ENCODE data around the gene FCRLB. TPM values are rescaled to one million over a fixed set of nuclear protein-coding genes. Genes with fewer than 3 reads are reported as not detected.
"Not testable (repeated sequence)": the region's sequence is repeated elsewhere in the genome, so short reads cannot be mapped to it uniquely, and the experiment has no call there.

Gene FCRLB
- total RNA-seq, 5 donors from 2014 or later (not counting 1 experiment from before 2014, with no cell fraction given): 0.48 to 1.1 (median 0.75) TPM

GRCh38 chr1:161768461-161768860 is 47.1 kb downstream of the FCRLB start:
- ChIA-PET POLR2A (no interaction called here), CTCF (interaction anchor here in 1 of 2 donors (1.7 kb wide), 1 partner anchor 19 kb away, joined by 3 read pairs; the partner anchor contains the start of gene DUSP12)
- Mint-ChIP-seq H3K36me3 (no peaks in the 10 kb centered on the region), H3K27ac (peak overlapping the region in 1 of 2 donors; percentile 53), H3K4me3 (peak overlapping the region; percentile 99 to 100 (median 99)), H3K27me3 (no peaks in the 10 kb centered on the region), H3K9me3 (no peaks in the 10 kb centered on the region), H3K4me1 (peaks cover 38 to 47% (median 42%) of the 10 kb centered on the region in 3 donors)
- WGBS (ENCODE audit: insufficient coverage): 89% methylated on average over 3 of the region's 5 CpGs
- H3K36me3 ChIP-seq (ENCODE audit: control insufficient read depth in 2 of 2, extremely low read depth in 1 of 2, insufficient read depth in 1 of 2, low read length in 1 of 2): peaks cover 0 to 2% of the 10 kb centered on the region in 2 donors
- ATAC-seq (replicated peaks in 1 of 4) (no peak), DNase-seq (no peak)
- H3K27me3 ChIP-seq (replicated peaks in 1 of 2; ENCODE audit: control insufficient read depth in 2 of 2, extremely low read depth in 1 of 2, insufficient read depth in 2 of 2, low read length in 1 of 2): no peaks in the 10 kb centered on the region
- H3K9me3 ChIP-seq: no peaks in the 10 kb centered on the region
- no peak overlapping the region for H3K4me3 ChIP-seq (ENCODE audit: control insufficient read depth in 1 of 2, extremely low read depth in 1 of 2, low read length in 1 of 2)
- H3K27ac ChIP-seq (ENCODE audit: low read length): no peak overlapping the region
- H3K4me1 ChIP-seq (ENCODE audit: control insufficient read depth in 1 of 2, extremely low read depth in 1 of 2, insufficient read depth in 2 of 2, low read length in 2 of 2): peaks cover 45 to 48% of the 10 kb centered on the region in 2 experiments

- POLR2A ChIA-PET: no interaction called here
- CTCF ChIA-PET: no interaction called here
- no peaks in the 10 kb centered on the region for H3K9me3 ChIP-seq
- H3K4me3 ChIP-seq (ENCODE audit: control insufficient read depth in 1 of 2, extremely low read depth in 1 of 2, low read length in 1 of 2): no peak overlapping the region
- DNase-seq (no peak), ATAC-seq (replicated peaks in 1 of 4) (no peak)
- Mint-ChIP-seq H3K27me3 (no peaks in the 10 kb centered on the region), H3K27ac (peak overlapping the region in 1 of 2 donors; percentile 56), H3K4me1 (peaks cover 31 to 47% (median 36%) of the 10 kb centered on the region in 3 donors), H3K9me3 (no peaks in the 10 kb centered on the region), H3K4me3 (no peak overlapping the region), H3K36me3 (no peaks in the 10 kb centered on the region)
- H3K27ac ChIP-seq (ENCODE audit: low read length): no peak overlapping the region
- no peaks in the 10 kb centered on the region for H3K27me3 ChIP-seq (replicated peaks in 1 of 2; ENCODE audit: control insufficient read depth in 2 of 2, extremely low read depth in 1 of 2, insufficient read depth in 2 of 2, low read length in 1 of 2)
- H3K4me1 ChIP-seq (ENCODE audit: control insufficient read depth in 1 of 2, extremely low read depth in 1 of 2, insufficient read depth in 2 of 2, low read length in 2 of 2): peaks cover 45 to 50% of the 10 kb centered on the region in 2 experiments
- peaks cover 0 to 2% of the 10 kb centered on the region in 2 donors for H3K36me3 ChIP-seq (ENCODE audit: control insufficient read depth in 2 of 2, extremely low read depth in 1 of 2, insufficient read depth in 1 of 2, low read length in 1 of 2)
These were observed 47.8 kb downstream of the FCRLB start for GRCh38 chr1:161768986-161769672.

GRCh38 chr1:161769673-161770045 is 48.3 kb downstream of the FCRLB start:
- CTCF ChIA-PET; H3K4me3 Mint-ChIP-seq; H3K36me3 Mint-ChIP-seq; H3K36me3 ChIP-seq (ENCODE audit: control insufficient read depth in 2 of 2, extremely low read depth in 1 of 2, insufficient read depth in 1 of 2, low read length in 1 of 2); H3K4me3 ChIP-seq (ENCODE audit: control insufficient read depth in 1 of 2, extremely low read depth in 1 of 2, low read length in 1 of 2); H3K9me3 Mint-ChIP-seq; ATAC-seq (replicated peaks in 1 of 4); H3K27me3 ChIP-seq (replicated peaks in 1 of 2; ENCODE audit: control insufficient read depth in 2 of 2, extremely low read depth in 1 of 2, insufficient read depth in 2 of 2, low read length in 1 of 2); POLR2A ChIA-PET; H3K27ac ChIP-seq (ENCODE audit: low read length); H3K27me3 Mint-ChIP-seq; DNase-seq; H3K9me3 ChIP-seq; H3K27ac Mint-ChIP-seq: not testable (repeated sequence)
- peaks cover 31 to 47% (median 36%) of the 10 kb centered on the region in 3 donors for H3K4me1 Mint-ChIP-seq
- WGBS (ENCODE audit: insufficient coverage): 100% methylated on average over 1 of the region's 5 CpGs
- peaks cover 45 to 54% of the 10 kb centered on the region in 2 experiments for H3K4me1 ChIP-seq (ENCODE audit: control insufficient read depth in 1 of 2, extremely low read depth in 1 of 2, insufficient read depth in 2 of 2, low read length in 2 of 2)

GRCh38 chr1:161770250-161770649 is 48.9 kb downstream of the FCRLB start:
- H3K27ac ChIP-seq (ENCODE audit: low read length): peak overlapping the region; percentile 0
- ATAC-seq (replicated peaks in 1 of 4): no peak
- H3K27me3 ChIP-seq (replicated peaks in 1 of 2; ENCODE audit: control insufficient read depth in 2 of 2, extremely low read depth in 1 of 2, insufficient read depth in 2 of 2, low read length in 1 of 2): no peaks in the 10 kb centered on the region
- H3K36me3 ChIP-seq (ENCODE audit: control insufficient read depth in 2 of 2, extremely low read depth in 1 of 2, insufficient read depth in 1 of 2, low read length in 1 of 2): peaks cover 0 to 2% of the 10 kb centered on the region in 2 donors
- H3K4me3 ChIP-seq (ENCODE audit: control insufficient read depth in 1 of 2, extremely low read depth in 1 of 2, low read length in 1 of 2): no peak overlapping the region
- Mint-ChIP-seq H3K27me3 (no peaks in the 10 kb centered on the region), H3K4me3 (no peak overlapping the region), H3K9me3 (no peaks in the 10 kb centered on the region), H3K27ac (no peak overlapping the region), H3K36me3 (no peaks in the 10 kb centered on the region), H3K4me1 (peaks cover 30 to 42% (median 36%) of the 10 kb centered on the region in 3 donors)
- ChIA-PET CTCF (no interaction called here), POLR2A (no interaction called here)
- H3K4me1 ChIP-seq (ENCODE audit: control insufficient read depth in 1 of 2, extremely low read depth in 1 of 2, insufficient read depth in 2 of 2, low read length in 2 of 2): peaks cover 39 to 55% of the 10 kb centered on the region in 2 experiments
- no peak for DNase-seq
- no peaks in the 10 kb centered on the region for H3K9me3 ChIP-seq
- WGBS (ENCODE audit: insufficient coverage): no CpG with 5 or more reads among the region's 3 CpGs

GRCh38 chr1:161771161-161771560 is 49.8 kb downstream of the FCRLB start:
- Histone ChIP-seq H3K4me1 (ENCODE audit: control insufficient read depth in 1 of 2, extremely low read depth in 1 of 2, insufficient read depth in 2 of 2, low read length in 2 of 2) (peaks cover 41 to 50% of the 10 kb centered on the region in 2 experiments), H3K36me3 (ENCODE audit: control insufficient read depth in 2 of 2, extremely low read depth in 1 of 2, insufficient read depth in 1 of 2, low read length in 1 of 2) (peaks cover 0 to 2% of the 10 kb centered on the region in 2 donors), H3K27me3 (replicated peaks in 1 of 2; ENCODE audit: control insufficient read depth in 2 of 2, extremely low read depth in 1 of 2, insufficient read depth in 2 of 2, low read length in 1 of 2) (no peaks in the 10 kb centered on the region), H3K9me3 (no peaks in the 10 kb centered on the region), H3K4me3 (ENCODE audit: control insufficient read depth in 1 of 2, extremely low read depth in 1 of 2, low read length in 1 of 2) (no peak overlapping the region), H3K27ac (ENCODE audit: low read length) (peak overlapping the region; percentile 30)
- ChIA-PET CTCF (interaction anchor here in 1 of 2 donors (1.5 kb wide), 1 partner anchor 22 kb away, joined by 4 read pairs; the partner anchor contains the start of gene DUSP12), POLR2A (interaction anchor here (0.6 to 1.0 kb wide), 2 partner anchors 75 to 96 kb away, joined by 3 to 4 read pairs; no protein-coding TSS in a partner anchor)
- H3K9me3 Mint-ChIP-seq: no peaks in the 10 kb centered on the region
- no peak overlapping the region for H3K4me3 Mint-ChIP-seq
- peak in 1 of 35 experiments; percentile 31 for DNase-seq
- no CpG with 5 or more reads among the region's 5 CpGs for WGBS (ENCODE audit: insufficient coverage)
- no peaks in the 10 kb centered on the region for H3K36me3 Mint-ChIP-seq
- H3K27me3 Mint-ChIP-seq: no peaks in the 10 kb centered on the region
- peaks cover 27 to 41% (median 33%) of the 10 kb centered on the region in 3 donors for H3K4me1 Mint-ChIP-seq
- no peak overlapping the region for H3K27ac Mint-ChIP-seq
- peak in 3 of 4 experiments; percentile 22 to 57 (median 46) for ATAC-seq (replicated peaks in 1 of 4)

- Mint-ChIP-seq H3K9me3 (no peaks in the 10 kb centered on the region), H3K4me3 (no peak overlapping the region), H3K36me3 (no peaks in the 10 kb centered on the region), H3K27me3 (no peaks in the 10 kb centered on the region), H3K27ac (no peak overlapping the region), H3K4me1 (peaks cover 21 to 34% (median 25%) of the 10 kb centered on the region in 3 donors)
- DNase-seq (no peak), ATAC-seq (replicated peaks in 1 of 4) (peak; percentile 22 to 40 (median 28))
- Histone ChIP-seq H3K4me3 (ENCODE audit: control insufficient read depth in 1 of 2, extremely low read depth in 1 of 2, low read length in 1 of 2) (no peak overlapping the region), H3K9me3 (no peaks in the 10 kb centered on the region), H3K4me1 (ENCODE audit: control insufficient read depth in 1 of 2, extremely low read depth in 1 of 2, insufficient read depth in 2 of 2, low read length in 2 of 2) (peaks cover 42 to 55% of the 10 kb centered on the region in 2 experiments), H3K27me3 (replicated peaks in 1 of 2; ENCODE audit: control insufficient read depth in 2 of 2, extremely low read depth in 1 of 2, insufficient read depth in 2 of 2, low read length in 1 of 2) (no peaks in the 10 kb centered on the region), H3K36me3 (ENCODE audit: control insufficient read depth in 2 of 2, extremely low read depth in 1 of 2, insufficient read depth in 1 of 2, low read length in 1 of 2) (peaks cover 0 to 2% of the 10 kb centered on the region in 2 donors), H3K27ac (ENCODE audit: low read length) (peak overlapping the region; percentile 30)
- ChIA-PET CTCF (interaction anchor here (0.6 to 1.5 kb wide), 2 partner anchors 23 to 1519 kb away, joined by 3 to 4 read pairs; partner anchors contain the start of gene DUSP12 (in 1 of the 2)), POLR2A (interaction anchor here in 1 of 2 donors (0.6 kb wide), 1 partner anchor 43 kb away, joined by 10 read pairs; no protein-coding TSS in a partner anchor)
- 44% methylated on average over 1 of the region's 2 CpGs for WGBS (ENCODE audit: insufficient coverage)
These were observed 50.6 kb downstream of the FCRLB start for GRCh38 chr1:161771973-161772372.

Measured in T-cell (primary cell).